GM20431 (cell line): ENCODE data around the gene OR6B1.
"Not testable (repeated sequence)": the region's sequence is repeated elsewhere in the genome, so short reads cannot be mapped to it uniquely, and the experiment has no call there.

ENCODE experiments used
- in situ Hi-C: fragments of 300-500 bp; cut with MseI, MboI; formaldehyde crosslinking; loops from one replicate; pipeline ENCODE4 v1.15.0; 2020; ENCODE audit warnings: low sequenced_read_pairs; ENCODE audit not compliant: unreplicated experiment

Gene OR6B1

DNA sequence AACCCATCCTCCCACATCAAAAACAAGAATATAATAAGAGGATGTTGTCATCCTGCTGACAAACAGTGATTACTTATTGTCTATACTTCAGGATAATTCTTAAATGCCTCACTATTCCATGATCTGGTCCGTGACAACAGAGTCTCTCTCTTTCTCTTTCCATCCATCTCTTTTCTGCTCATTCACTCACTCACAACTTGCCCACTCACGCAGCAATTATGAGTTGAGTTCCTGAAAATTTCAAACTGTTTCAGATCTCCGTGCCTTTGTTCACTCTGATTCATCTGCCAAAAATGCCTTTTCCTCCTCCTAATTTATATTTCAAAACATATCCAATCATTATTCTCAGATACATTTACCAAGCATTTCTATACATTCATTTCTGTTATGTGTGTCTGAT, 1.4 kb downstream of the OR6B1 start:
- in situ Hi-C loops: no loop called here

- in situ Hi-C loops: no loop called here
Observed at GRCh38 chr7:144004703-144005102, 4.6 kb downstream of the OR6B1 start.

GRCh38 chr7:144006029-144006691, 6.0 kb downstream of the OR6B1 start:
- in situ Hi-C loops: no loop called here

GRCh38 chr7:144006692-144007042, 6.5 kb downstream of the OR6B1 start:
- in situ Hi-C loops: no loop called here

DNA sequence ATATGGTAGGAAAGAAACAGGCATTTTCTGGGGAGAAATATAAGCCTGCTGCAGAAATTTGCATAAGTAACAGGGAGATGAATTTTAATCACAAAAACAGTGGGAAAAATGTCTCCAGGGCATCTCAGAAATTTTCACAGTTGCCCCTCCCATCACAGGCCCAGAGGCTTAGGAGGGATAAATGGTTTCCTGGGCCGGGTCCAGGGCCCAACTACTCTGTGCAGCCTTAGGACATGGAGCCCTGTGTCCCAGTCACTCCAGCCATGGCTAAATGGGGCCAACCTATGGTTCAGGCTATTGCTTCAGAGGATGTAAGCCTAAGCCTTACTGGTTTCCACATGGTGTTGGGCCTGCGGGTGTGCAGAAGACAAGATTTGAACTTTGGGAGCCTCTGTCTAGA, 9.2 kb downstream of the OR6B1 start:
- in situ Hi-C loops: no loop called here

DNA sequence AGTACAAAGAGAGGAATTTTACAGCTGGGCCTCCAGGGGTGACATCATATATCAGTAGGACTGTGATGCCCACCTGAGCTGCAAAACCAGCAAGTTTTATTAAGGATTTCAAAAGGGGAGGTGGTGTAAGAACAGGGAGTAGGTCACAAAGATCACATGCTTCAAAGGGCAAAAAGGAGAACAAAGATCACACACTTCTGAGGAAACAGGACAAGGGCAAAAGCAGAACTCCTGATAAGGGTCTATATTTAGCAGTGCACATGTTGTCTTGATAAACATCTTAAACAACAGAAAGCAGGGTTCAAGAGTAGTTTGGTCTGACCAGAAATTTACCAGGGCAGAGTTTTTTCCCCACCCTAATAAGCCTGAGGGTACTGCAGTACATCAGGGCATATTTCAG, 9.9 kb downstream of the OR6B1 start:
- in situ Hi-C loops: not testable (repeated sequence)

DNA sequence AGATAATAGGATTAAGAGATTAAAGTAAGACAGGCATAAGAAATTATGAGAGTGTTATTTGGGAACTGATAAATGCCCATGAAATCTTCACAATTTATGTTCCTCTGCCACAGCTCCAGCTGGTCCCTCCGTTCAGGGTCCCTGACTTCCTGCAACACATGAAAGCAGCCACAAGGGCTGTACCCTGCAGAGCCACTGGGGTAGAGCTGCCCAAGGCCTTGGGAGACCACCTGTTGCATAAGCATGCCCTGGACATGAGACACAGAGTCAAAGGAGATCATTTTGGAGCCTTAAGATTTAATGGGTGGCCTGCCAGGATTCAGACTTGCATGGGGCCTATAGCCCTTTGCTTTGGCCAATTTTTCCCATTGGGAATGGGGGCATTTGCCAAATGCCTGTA, 10.7 kb downstream of the OR6B1 start:
- in situ Hi-C loops: not testable (repeated sequence)

DNA sequence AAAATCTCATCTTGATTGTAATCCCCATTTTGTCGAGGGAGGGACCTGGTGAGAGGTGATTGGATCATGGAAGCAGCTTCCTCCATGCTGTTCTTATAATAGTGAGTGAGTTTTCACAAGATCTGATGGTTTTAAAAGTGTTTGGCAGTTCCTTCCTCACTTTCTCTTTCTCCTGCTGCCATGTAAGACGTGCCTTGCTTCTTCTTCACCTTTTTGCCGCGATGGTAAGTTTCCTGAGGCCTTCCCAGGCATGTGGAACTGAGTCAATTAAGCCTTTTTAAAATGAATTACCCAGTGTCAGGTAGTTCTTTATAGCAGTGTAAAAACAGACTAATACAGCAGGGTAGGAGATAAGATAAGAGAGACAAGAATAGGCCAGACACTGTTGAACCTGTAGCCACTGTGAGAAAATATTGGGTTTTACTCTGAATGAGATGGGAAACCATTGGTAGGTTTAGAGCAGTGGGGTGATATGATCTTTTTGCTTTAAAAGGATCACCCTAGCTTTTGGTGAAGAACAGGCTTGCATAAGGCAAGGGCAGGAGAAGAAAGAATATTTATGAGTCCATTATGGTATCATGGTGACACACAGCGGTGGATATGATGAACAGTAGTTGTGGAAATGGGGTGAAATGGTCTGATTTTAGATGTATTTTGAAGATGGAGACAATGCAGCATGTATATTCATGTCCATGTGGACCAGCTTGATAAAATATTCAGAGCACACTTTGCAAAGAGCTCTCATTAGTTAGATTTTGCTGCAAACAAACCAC, 11.5 kb downstream of the OR6B1 start:
- in situ Hi-C loops: no loop called here

GRCh38 chr7:144018065-144018464, 17.9 kb downstream of the OR6B1 start:
- in situ Hi-C loops: no loop called here

- in situ Hi-C loops: no loop called here
Observed at GRCh38 chr7:144019457-144019856, 19.3 kb downstream of the OR6B1 start.

- in situ Hi-C loops: no loop called here
Observed at GRCh38 chr7:144020340-144020739, 20.2 kb downstream of the OR6B1 start.

GRCh38 chr7:144022169-144022568, 22.0 kb downstream of the OR6B1 start:
- in situ Hi-C loops: no loop called here

DNA sequence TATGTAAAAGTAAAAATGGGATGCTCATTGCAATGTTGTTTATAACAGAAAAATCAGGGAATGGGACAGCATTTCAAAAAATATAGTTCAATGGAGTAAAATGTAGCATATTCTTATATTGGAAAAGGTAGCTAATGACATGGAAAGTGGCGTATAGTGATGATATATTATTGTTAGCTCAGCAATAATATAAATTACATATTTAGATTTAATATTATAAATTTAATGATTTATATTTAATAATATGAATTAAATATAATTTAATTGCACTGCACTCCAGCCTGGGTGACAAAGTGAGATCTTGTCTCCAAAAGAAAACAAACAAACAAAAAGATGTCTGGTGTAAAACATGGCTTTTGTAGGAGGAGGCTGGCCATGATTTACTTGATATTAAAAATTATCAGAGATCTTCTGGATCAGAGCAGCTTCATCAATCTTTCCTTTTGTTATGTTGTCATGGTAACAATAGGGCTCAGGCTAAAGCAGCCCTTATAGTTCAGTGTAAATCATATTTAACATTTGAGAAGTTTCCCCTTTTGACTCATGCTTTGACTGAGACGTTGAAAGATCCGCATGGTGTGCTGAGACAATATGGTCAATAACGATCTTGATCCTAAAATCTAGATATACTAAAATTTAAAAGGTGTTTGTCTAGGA, 23.2 kb downstream of the OR6B1 start:
- in situ Hi-C loops: no loop called here

DNA sequence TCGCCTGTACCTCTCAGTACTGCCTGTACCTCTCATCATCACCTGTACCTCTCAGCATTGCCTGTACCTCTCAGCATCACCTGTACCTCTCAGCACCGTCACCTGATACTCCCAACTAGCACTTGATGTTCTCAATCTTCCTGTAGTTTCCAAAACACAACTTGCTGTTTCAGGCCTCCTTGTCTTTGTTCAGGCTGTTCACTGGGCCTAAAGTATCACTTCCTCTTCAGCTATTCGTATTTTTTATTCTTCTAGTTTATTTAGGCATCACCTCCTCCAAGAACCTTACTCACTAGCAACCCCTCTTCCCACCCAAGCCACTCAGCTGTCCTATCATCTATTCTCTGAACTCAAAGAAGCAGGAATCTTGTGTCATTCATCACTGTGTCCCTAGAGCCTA, 24.1 kb downstream of the OR6B1 start:
- in situ Hi-C loops: no loop called here

DNA sequence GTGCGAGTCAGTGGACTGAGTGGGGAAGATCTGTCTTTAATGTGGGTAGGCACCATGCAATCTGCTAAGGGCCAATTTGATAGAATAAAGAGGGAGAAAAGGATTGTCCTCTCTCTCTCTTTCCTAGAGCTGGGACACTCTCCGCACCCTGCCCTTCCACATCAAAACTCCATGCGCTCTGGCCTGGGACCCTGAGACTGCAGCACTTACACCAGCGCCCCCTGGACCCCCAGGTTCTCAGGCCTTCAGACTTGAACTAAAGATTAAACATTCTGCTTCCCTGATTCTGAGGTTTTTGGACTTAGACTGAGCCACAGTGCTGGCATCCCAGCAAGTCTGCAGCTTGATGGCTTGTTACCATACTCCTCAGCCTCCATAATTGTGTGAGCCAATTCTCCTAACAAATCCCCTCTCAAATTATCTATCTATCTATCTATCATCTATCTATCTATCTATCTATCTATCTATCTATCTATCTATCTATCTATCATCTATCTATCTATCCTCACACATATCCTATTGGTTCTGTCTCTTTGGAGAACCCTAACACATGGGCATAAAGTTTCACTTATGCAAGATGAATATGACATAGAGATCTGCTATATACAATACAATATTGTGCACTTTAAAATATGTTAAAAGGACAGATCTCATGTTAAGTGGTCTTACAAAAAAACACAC, 26.2 kb downstream of the OR6B1 start:
- in situ Hi-C loops: no loop called here

- in situ Hi-C loops: no loop called here
Observed at GRCh38 chr7:144027070-144027469, 26.9 kb downstream of the OR6B1 start.

- in situ Hi-C loops: no loop called here
Observed at GRCh38 chr7:144027974-144028373, 27.9 kb downstream of the OR6B1 start.

DNA sequence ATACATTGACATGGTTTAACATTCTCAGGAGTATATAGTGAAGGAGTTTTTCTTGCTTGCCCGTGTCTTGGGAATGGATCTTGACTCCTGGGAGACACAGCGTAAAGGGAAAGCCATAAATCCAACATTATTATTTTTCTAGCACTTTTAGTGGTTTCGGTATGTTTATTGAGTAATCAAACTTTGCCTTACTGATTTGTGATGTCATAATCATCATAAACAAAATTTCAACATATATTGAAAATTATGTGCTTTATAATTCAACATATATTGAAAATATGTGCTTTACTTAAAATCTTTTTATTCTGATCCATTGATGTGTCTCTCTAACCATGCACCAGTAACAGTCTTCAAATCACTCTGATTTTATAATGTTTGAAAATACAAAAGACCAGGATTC, 28.4 kb downstream of the OR6B1 start:
- in situ Hi-C loops: no loop called here

DNA sequence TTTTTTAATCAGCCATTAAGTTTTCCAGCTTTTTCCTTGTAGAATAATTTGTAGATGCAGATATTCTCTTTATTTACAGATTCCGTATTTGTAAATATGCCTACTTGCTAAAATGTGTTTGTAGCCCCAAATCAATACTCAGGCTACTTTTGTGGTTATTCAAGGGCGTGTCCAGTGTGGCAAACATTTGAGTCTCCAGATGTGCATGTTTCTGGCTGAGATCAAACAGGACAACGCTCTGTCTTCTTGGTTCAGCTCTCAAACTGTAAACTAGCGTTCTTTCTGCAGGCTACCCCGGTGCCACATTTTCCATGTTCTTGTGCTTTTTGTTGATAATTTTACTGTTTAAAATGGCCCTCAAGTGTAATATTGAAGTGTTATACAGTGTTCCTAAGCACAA, 32.4 kb downstream of the OR6B1 start:
- in situ Hi-C loops: no loop called here

- in situ Hi-C loops: no loop called here
Observed at GRCh38 chr7:144032985-144033709, 33.0 kb downstream of the OR6B1 start.
